ENCODE data around the gene MTA2.
A peak's percentile ranks its signal among the peaks of the same experiment; 100 is the strongest.

MTA2 gene

DNA sequence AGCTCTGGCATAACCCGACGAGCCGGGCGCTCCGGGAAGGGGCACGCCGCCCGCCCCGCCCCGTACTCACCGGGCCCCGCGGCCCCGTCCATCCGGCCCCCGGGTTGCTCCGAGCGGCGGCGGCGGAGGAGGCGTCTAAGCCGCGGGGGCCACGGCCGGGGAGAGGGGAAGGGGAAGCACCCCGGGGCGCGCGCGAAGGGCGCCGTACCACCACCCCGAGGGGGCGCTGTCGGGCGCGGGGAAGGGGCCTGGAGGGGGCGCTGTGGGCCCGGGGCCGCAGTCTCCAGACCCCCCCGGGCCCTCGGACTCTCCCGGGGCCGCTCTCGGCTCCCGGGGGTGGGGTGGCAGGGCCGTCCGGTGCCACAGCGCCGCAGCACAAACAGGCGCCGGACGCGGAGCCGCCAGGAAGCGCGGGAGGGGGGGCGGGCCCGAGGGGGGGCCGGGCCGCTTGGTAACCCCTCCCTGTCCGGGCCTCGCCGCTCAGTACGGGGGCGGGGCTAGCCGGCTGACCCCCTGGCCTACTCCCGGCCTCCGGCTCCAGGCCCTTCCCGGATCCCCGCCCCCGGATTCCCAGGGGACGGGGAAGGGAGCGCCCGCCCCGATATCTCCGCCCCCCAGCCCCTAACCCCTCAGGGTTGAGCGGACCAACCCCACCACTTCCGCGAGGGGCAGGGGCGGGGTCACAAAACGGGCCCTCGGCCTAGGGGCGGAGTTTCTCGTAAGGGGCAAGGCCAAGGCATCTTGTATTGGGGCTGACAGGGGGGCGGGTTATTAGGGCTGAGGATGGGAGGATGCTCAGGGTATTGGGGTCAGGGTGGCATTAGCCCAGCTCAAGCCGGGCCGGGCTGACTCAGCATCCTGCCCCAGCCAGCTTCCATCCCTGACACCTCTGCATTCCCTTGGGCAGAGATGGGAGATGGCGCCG, 11.0 kb upstream of the MTA2 start, which contains the start of the genes EML3 and ROM1:
EML3 (minus strand) TSS at position 410 of the 925 bp plus-strand sequence; CDS start at position 92, 318 bp downstream.
ROM1 (plus strand) TSS at position 892 of the 925 bp plus-strand sequence; CDS start at position 917, 25 bp downstream.
- peak; percentile 97 for DNase-seq

DNA sequence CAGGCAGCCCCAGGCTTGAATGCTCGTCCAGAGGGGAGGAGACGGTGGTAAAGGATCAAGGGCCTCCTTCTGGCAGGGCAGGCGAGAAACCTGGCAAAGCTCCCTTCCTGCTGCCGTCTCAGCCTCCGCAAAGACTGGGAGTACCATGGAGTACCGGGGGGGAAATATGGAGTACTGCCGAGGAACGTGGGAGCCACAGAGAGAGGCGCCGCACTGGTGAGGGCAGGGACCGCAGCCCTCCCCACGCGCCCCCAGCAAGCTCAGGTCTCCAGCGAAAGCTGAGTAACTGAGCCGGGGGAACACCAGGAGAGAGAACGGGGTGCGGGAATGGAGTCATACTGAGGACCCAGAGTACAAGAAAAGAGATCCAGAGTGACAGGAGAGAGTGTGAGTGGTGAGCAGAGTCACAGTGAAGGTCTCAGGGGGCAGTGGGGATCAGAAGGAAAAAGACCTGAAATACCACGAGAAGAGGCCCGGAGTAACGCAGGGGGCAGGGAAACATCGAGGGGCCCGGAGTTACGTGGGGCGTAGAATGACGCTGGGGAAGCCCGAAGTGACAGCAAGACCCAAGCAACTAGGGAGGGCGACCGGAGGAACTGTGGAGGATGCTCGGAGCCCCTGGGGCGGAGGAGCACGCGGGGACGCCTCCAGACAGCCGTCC, 10.2 kb upstream of the MTA2 start:
- no peak for DNase-seq

DNA sequence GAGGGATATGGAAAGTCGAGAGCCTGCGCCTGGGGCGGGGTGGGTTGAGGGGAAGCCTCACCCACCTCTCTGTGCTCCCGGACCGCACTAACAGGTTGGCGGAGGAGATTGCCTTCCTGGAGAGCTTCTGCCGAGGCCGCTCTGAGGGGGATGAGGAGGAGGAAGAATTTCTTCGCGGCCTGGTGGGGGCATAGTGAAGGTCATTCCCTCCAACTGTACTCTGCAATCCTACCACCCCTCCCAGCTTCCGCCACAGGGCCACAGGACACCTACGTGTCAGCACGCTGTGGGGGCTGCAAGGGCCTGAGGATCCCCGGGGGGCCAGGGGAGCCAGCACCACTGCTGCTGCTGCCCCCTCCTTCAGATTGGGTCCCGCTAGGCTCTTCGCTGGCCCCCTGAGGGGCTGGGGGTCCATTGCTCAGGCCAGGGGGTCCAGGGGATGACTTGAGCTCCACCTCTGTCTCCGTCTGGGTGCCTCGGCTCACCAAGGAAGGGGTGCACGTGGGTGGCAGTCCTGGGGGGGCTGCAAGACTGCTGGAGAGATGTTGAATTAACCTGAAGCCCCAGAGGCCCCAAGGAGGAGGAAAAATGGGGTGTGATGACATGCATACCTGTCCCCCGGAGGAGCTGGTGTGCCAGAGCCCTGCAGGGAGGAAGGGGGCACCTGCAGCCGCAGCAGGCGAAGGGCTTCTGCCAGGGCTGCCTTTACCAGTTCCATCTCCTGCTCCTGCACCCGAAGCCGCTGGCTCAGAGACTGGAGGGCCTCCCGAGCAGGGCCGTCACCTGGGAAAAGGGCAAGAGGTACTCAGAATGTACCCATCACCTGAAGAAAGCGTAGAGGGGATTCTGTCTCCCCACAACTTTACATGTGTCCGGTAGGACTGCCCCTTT, 9.4 kb upstream of the MTA2 start:
- DNase-seq, result no peak

DNA sequence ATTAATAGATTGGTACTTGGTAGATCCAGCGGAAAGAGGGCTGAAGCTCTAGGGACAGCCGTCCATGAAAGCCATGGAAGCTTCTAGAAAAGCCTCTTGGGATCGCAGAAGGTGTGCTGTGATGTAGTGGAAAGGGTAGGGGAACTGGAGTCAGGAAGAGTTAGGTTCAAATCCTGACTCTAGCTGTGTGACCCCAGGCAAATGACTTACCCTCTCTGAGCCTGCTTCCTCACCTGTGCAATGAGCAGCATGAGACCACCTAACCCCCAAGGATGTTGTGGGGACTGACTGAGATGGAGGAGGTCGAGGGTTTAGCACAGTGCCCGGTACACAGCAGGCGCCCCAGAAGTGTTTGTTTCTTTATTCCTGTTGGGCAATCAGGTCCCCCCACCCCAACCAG, 8.7 kb upstream of the MTA2 start:
- DNase-seq, result no peak

DNA sequence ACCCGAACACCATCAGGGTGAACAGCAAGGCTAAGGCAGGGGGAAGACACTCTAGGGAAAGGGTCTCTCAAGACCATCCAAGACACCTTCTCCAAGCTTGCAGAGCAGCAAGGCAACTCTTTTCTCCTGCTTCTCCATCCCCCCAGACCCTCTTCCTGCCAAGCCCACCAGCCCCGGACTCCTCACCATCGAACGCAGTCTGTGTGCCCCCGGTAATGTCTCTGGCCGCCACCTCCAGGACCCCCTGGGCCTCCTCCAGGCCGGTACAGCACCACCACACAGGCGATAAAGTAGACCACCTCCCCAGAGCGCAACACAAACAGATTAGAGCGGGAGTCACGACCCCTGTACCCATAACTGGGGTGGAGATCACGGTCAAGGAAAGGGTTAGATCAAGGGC, 7.1 kb upstream of the MTA2 start:
- DNase-seq, result no peak

DNA sequence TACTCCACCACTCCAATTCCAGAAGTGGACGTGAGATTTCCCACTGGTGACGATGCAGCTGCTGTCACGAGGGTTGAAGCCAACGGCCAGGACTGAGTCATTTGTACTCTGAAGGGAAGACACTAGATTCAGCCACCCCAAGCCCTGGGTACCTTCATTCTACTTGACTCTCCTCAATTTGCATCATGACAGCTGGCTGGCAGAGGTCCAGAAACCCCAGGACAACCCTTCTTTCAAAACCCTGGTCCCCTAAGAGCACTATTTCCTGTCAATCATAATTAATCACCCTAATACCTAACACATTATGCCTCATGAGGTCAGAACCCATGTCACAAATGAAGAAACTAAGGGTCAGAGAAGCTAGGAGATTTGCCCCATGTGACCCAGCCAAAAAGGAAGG, 6.0 kb upstream of the MTA2 start:
- no peak for DNase-seq

DNA sequence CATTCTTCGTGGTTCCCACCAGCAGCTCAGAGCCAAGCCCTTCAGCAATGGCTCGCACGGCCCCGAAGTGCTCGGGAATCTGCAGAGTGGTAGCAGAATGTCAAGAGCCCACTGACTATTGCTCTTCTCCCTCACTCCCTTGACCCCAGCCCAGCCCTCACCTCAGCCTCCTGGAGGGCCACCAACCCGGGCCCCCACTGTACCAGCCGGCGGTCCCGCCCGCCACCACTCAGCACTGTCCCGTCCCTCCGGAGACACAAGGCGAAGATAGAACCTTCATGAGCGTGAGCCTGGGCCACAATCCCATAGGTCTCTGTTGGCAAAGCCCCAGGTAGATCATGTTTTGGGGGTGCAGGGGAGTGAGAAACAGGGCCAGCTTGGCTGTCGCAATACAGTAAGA, 4.2 kb upstream of the MTA2 start:
- DNase-seq, result no peak

DNA sequence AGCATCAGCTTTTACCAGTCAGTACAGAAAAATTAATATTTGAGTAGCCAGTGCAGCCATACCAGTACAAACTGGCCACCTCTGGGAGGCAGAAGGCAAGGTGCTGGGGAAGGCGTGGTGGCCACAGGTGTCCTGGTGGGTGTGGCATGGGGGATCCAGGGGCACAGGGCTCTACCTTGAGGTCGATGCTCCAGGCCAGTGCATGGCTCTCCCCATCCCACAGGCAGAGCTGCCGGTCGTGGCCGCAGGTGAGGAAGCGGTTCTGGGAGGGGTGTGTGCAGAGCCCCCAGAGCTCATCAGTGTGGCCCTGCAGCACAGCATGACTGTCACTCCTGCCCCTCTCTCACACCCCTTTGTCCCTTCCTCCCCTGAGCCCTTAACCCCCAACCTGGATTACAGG, 3.8 kb upstream of the MTA2 start:
- no peak for DNase-seq

DNA sequence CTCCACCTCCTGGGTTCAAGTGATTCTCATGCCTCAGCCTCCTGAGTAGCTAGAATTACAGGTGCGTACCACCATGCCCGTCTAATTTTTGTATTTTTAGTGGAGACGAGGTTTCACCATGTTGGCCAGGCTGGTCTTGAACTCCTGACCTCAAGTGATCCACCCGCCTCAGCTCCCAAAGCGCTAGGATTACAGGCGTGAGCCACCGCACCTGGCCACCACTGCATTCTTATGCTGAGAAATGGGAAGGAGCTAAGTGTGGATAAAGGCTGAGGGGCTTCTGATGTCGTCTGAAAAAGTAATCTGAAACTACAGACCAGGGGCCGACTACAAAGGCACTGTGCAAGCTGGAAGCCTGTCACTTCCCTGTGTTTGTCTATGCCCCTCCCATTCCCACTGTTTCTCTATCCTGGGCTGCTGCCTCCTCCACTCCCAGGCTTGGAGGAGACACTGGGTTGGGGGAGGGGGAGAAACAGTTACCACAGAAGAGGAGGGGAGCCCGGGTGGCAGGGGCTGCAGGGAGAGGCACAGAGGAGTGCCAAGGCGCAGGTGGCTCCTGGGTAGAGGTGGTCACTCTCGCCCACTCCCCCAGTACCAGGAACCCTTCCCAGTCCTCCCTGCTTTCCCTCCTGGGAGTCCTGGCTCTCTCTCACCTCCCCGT, 2.9 kb upstream of the MTA2 start:
- no peak for DNase-seq

DNA sequence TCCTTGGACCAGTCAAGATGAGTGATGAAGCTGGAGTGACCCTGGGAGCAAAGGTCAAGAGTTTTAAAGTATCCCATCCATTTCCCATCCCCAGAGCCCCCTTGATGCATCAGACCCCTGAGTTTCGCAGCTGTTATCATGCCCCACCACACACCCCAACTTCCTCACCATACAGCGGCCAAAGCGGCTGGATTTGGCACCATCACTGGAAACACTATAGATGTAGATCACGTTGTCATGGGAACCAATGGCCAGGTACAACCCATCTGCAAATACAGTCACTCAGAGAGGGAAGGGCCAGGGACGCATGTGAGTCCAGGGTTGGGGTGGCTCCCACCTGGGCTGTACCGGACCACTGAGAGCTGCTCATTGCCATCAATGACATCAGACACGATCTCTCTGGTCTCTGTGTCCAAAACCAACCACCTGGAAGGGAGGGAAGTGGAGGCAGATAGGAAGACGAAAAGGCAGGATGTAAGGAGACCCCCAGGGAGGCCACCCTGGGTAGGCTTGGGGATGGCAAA, 2.2 kb upstream of the MTA2 start:
- no peak for DNase-seq

DNA sequence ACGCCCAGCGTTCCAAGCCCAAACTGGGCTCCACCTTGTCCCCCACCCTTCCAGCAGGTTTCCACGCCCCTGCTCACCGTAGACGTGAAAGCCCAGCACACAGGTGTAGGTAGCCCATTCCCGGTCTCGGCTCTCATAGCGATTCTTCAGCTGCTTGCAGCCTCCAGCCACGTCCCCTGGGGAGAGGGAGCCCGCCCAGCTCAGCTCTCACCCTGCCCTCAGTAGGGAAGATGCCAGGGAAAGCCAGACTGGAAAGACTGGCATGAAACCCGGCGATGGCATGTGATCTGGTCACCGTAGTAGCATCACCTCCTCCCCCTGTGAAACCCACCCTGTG, 1.4 kb upstream of the MTA2 start:
- no peak for DNase-seq

DNA sequence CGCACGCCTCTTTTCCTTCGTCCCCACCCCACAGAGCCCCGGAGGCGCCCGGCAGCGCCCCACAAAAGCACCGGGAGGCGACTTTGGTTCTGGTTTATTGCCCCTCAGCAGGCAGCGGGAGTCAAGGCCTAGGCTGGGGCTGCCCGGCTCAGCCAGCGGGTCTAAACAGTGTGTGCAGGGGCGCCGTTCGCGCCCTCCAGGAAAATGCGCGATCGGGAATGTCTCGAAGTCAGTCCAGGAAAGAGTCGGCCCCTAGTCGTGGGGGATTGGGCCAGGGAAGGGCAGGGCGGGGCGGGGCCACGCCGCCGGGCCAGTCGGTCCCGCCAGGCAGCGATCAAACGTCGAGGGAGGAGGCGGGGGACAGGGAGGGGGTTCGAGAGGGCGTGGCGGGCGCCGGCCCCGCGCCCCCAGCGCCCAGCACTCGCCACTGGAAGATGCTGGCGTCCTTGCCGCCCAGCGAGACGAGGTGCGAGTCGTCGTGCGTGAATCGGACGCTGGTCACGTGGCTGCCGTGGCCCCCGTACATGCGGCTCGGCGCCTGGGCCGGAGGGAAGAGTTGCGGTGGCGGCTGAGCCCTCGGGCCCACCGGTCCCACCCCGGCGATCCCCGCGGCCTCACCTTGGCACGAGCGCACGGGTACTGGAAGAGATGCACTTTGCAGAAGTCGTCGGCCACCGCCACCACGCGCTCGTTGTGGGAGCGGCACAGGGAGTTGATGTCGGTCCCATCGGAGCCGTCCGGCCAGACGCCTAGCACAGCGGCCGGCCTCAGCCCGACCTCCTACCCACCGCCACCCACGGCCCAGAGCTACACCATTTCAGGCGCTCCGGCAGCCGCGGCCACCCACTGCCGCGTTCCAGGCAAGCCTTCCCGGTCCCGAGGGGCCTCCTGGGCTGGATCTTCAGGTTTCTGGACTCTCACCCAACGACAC, 741 bp upstream of the MTA2 start:
- DNase-seq, result no peak

DNA sequence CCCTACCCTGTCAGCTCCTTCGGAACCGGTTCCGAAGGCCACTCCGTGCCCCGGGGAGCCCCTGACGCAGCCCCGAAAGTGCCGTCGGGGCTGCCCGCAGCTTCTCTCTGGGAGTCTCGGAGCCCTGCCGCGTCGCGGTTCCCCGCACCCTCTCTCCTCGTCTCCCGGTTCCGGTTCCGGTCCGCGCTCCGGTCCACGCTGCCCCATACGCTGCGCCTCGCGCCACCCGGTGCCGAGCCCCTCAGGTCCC, 618 bp downstream of the MTA2 start:
- DNase-seq, result no peak

DNA sequence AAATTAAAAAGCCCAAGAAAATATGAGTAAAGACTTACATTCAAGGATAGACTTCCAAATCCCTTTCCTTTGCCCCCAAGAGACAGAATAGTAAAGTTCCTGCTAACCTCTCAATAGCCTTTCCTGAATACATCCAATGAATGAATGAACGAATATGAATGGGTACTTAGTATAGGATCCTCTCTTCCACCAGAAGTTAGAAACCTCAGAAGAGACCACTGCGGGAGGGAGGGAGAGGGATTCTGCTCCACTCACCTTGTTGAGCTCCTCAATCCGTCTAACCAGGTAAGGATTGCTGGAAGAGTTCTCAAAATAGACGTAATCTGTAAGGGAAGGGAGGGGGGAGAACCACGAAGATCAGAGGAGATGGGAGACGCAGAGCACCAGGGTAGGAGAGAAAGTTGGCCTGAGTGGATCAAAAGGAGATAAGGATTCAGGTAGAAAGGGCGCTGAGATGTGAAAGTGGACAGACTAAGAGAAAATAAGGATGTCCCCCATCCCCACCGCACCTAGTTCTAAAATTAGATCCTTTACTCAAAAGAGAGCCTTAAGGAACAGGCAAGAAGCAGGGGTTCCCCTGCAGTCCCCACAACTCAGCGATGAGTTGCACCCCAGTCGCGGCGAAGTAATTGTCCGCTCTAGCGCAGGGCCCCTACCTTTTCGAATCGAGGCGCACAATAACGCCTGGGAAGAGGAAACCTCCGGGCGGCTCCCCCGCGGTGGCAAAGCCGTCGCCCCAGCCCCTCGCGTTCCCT, 1.1 kb downstream of the MTA2 start:
- no peak for DNase-seq

DNA sequence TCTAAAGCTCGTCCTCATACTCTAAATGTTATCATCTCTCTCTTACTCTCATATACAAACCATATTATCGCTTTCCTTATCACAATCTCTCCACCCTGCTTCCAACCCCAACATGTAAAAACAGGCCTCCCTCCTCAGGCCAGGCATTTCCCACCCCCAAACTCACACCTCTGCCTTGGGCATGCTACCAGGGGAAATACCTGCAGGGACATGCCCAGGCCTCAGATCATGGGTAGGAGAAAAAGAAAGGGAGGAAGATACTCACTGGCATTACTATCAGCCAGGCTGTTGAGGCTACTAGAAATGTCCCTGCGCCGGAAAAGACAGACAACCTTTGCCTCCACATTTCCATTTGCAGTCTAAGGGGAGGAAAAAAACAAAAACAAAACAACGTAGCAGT, 1.8 kb downstream of the MTA2 start:
- no peak for DNase-seq

DNA sequence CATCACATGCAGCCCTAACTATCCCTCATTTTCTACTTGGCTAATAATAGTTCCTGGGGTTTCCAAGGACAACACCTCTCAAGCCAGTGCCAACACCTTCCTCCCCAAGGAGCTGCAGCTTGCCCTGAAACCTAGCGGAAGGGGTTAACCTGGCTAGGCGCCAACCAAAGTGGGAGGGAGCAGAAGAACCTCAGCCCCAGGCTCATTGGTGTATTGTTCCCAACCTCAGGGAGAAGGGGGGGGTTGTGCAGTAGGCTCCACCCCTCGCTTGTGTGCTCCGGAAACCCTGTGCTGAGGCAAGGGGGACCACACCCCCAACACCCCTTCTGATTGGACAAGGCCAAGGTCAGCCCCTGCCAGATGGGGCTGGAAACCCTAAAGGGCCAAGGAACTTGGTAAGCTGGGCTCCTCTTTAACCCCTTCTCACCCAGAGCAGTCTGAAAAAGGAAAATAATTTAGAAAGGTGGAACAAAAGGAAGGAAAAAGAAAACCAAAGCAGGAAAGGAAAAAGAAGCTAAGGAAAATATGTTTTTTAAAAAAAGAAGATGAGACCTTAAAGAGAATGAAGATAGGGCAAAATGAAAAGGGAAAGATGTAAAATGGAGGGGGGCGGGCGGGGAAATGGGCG, 2.5 kb downstream of the MTA2 start:
- peak; percentile 94 for DNase-seq

DNA sequence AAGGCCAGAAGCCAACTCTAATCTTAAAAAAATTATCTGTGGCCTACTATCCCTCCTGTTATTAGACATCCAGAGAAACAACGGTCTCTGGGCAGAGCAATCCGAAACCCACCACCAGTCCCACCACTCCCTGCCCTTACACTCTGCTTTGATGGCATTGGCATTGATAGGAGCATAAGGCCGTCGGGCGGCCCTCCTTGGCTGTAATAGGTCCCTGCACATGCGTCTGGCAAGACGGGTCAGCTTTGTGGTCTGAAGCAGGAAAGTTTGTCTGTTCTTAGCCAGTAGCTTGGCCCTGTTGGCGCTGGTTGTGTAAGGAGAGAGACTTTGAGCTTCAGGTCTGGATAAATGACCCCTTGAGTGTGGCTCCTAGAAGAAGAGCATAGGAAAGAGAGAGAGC, 6.5 kb downstream of the MTA2 start:
- no peak for DNase-seq

DNA sequence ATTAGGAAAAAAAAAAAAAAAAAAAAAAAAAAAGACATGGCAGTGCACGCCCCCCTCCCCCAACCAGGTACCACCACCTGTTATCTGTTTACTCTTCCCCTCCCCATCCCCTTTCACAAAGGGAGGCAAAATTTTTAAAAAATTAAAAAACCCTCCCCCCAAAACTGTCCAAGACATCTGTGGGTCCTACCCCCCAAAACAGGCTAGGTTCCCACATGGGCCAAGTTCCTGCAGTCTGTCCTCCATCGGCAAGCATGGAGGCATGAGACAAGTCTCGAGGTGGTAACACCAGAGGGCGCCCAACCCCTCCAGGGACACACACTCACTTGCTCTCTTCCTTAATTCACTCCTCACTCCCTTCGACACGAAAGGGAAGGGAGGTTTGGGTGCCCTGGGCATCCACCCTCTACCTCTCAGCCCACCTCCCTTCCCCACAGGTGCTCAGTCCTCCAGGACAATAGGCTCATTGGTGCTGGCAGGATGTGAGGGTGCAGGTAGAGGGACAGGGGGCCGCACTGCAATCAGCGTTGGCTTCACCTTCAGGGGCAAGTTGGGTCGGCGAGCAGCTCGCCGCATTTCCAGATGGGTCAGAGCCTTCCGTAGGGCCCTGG, 8.1 kb downstream of the MTA2 start:
- peak; percentile 86 for DNase-seq

DNA sequence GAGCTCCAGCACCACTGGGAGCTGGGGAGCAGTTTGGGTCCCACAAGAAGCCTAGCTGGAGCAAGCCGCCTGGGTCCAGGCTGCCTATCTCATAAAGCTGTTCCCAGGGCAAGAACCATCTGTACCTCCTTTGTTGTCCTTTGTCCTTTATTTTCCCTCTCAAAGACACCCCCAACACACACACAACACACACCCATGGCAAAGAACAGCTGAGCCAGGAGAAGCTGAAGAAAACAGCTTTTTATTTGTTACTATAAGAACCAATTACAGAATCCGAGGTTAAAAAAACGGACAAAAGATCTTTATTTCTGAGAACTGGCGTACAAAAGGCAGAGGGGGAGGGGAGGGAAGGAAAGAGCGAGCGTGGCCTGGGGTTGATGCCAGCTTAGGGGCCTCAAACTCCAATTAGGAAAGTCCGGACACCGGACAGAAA, 8.7 kb downstream of the MTA2 start:
- no peak for DNase-seq

All from activated CD8-positive, alpha-beta memory T cell treated with anti-CD3 and anti-CD28 coated beads for 24 hours (primary cell).